Measurements from ENCODE around the gene DST.

DST gene

DNA sequence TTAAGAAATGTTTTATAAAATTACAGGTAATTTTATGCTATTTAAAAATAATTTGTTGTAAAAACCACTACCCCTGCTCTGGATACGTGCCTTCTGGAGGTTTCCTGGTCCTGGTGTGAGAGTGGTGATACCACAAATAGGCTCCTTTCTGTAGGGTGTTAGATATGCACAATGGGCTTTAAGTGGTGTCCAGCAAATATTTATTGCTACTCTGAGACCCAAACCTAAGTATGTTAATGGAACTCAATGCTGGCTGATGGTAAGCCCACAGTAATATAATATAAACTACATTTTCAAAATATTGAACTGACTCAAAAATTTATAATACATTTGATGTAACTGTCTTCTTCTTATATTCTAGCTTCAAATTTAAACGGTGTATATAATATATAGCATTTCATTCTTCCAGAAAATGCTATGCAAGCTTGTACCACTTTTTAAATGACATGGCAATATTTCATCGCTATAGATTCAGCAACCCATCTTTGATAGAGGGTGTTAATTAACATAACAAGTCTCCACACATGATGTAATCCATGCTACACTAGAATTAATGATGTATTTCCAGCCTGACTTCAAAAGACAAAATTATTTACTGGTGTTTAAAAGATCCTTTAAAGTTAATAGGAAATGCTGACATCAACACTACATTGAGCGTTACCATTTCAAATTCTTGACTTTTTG, 161.9 kb downstream of the DST start:
- H4K91ac ChIP-seq (ENCODE audit: low read depth, low read length) = no peak overlapping the region
- no peaks in the 10 kb centered on the region for H3K27me3 ChIP-seq (ENCODE audit: insufficient read depth, low read length)
- no CpG with 5 or more reads among the region's 4 CpGs for WGBS (ENCODE audit: extremely low coverage, insufficient coverage, insufficient read length)
- no peak overlapping the region for H3K4me2 ChIP-seq (ENCODE audit: low read length)
- H2BK120ac ChIP-seq (ENCODE audit: insufficient read depth, low read length, poor library complexity) = no peak overlapping the region
- no peak overlapping the region for H3K4ac ChIP-seq (ENCODE audit: low read depth, low read length)
- H3K9me3 ChIP-seq (ENCODE audit: insufficient read depth, low read depth, low read length) = no peaks in the 10 kb centered on the region
- no peaks in the 10 kb centered on the region for H3K79me2 ChIP-seq (ENCODE audit: control insufficient read depth, insufficient read depth, low read length, poor library complexity)
- H3K14ac ChIP-seq (ENCODE audit: low read length) = no peak overlapping the region
- H2BK12ac ChIP-seq (ENCODE audit: low read length) = no peak overlapping the region
- H3K36me3 ChIP-seq (ENCODE audit: control insufficient read depth in 1 of 2, insufficient read depth in 2 of 2, low read length in 2 of 2) = peaks cover 4 to 7% of the 10 kb centered on the region in 2 experiments
- H3K4me3 ChIP-seq (ENCODE audit: low read depth, low read length) = no peak overlapping the region
- no peak for DNase-seq
- H3K4me1 ChIP-seq (ENCODE audit: control insufficient read depth in 1 of 2, insufficient read depth in 2 of 2, low read length in 2 of 2) = peaks cover 2% of the 10 kb centered on the region in 2 experiments
- H3K18ac ChIP-seq (ENCODE audit: low read length) = no peak overlapping the region
- no peak overlapping the region for H4K12ac ChIP-seq (ENCODE audit: low read depth, low read length)
- H2BK5ac ChIP-seq (ENCODE audit: low read depth, low read length, poor library complexity) = peak overlapping the region; percentile 82
- no peak overlapping the region for H3K9ac ChIP-seq (ENCODE audit: low read length)
- no peak overlapping the region for H2AK5ac ChIP-seq (ENCODE audit: low read length)
- H2AFZ ChIP-seq (ENCODE audit: insufficient read depth, low read length, poor library complexity) = no peak overlapping the region
- H3K79me1 ChIP-seq (ENCODE audit: low read length) = peaks cover 4% of the 10 kb centered on the region
- no peak overlapping the region for H4K8ac ChIP-seq (ENCODE audit: low read depth, low read length)
- no peak overlapping the region for H3K23ac ChIP-seq (ENCODE audit: low read length)
- H3K27ac ChIP-seq (ENCODE audit: low read depth, low read length) = peak overlapping the region; percentile 14

GRCh38 chr6:56480246-56480645, 162.4 kb downstream of the DST start:
- H3K36me3 ChIP-seq (ENCODE audit: control insufficient read depth in 1 of 2, insufficient read depth in 2 of 2, low read length in 2 of 2) = peaks cover 7% of the 10 kb centered on the region in 2 experiments
- no peak overlapping the region for H4K91ac ChIP-seq (ENCODE audit: low read depth, low read length)
- H3K14ac ChIP-seq (ENCODE audit: low read length) = no peak overlapping the region
- H3K23ac ChIP-seq (ENCODE audit: low read length) = no peak overlapping the region
- no peak overlapping the region for H3K18ac ChIP-seq (ENCODE audit: low read length)
- H3K9ac ChIP-seq (ENCODE audit: low read length) = no peak overlapping the region
- H4K12ac ChIP-seq (ENCODE audit: low read depth, low read length) = no peak overlapping the region
- no peak overlapping the region for H2AFZ ChIP-seq (ENCODE audit: insufficient read depth, low read length, poor library complexity)
- H3K4me1 ChIP-seq (ENCODE audit: control insufficient read depth in 1 of 2, insufficient read depth in 2 of 2, low read length in 2 of 2) = peaks cover 2 to 4% of the 10 kb centered on the region in 2 experiments
- no peak overlapping the region for H2BK120ac ChIP-seq (ENCODE audit: insufficient read depth, low read length, poor library complexity)
- no peak overlapping the region for H4K8ac ChIP-seq (ENCODE audit: low read depth, low read length)
- H3K4ac ChIP-seq (ENCODE audit: low read depth, low read length) = no peak overlapping the region
- no peaks in the 10 kb centered on the region for H3K27me3 ChIP-seq (ENCODE audit: insufficient read depth, low read length)
- peaks cover 4% of the 10 kb centered on the region for H3K79me1 ChIP-seq (ENCODE audit: low read length)
- H3K27ac ChIP-seq (ENCODE audit: low read depth, low read length) = no peak overlapping the region
- no peaks in the 10 kb centered on the region for H3K9me3 ChIP-seq (ENCODE audit: insufficient read depth, low read depth, low read length)
- H3K4me3 ChIP-seq (ENCODE audit: low read depth, low read length) = no peak overlapping the region
- no peak overlapping the region for H2AK5ac ChIP-seq (ENCODE audit: low read length)
- H2BK12ac ChIP-seq (ENCODE audit: low read length) = no peak overlapping the region
- H3K79me2 ChIP-seq (ENCODE audit: control insufficient read depth, insufficient read depth, low read length, poor library complexity) = no peaks in the 10 kb centered on the region
- H2BK5ac ChIP-seq (ENCODE audit: low read depth, low read length, poor library complexity) = no peak overlapping the region
- peak; percentile 46 to 86 for DNase-seq
- no peak overlapping the region for H3K4me2 ChIP-seq (ENCODE audit: low read length)

GRCh38 chr6:56479381-56479780, 163.3 kb downstream of the DST start:
- peaks cover 2 to 4% of the 10 kb centered on the region in 2 experiments for H3K4me1 ChIP-seq (ENCODE audit: control insufficient read depth in 1 of 2, insufficient read depth in 2 of 2, low read length in 2 of 2)
- no peak overlapping the region for H3K4me3 ChIP-seq (ENCODE audit: low read depth, low read length)
- no peak overlapping the region for H3K27ac ChIP-seq (ENCODE audit: low read depth, low read length)
- no peak for DNase-seq
- H3K79me1 ChIP-seq (ENCODE audit: low read length) = peaks cover 4% of the 10 kb centered on the region
- no peaks in the 10 kb centered on the region for H3K27me3 ChIP-seq (ENCODE audit: insufficient read depth, low read length)
- peaks cover 7% of the 10 kb centered on the region in 2 experiments for H3K36me3 ChIP-seq (ENCODE audit: control insufficient read depth in 1 of 2, insufficient read depth in 2 of 2, low read length in 2 of 2)
- H3K4ac ChIP-seq (ENCODE audit: low read depth, low read length) = no peak overlapping the region
- no CpG with 5 or more reads among the region's 3 CpGs for WGBS (ENCODE audit: extremely low coverage, insufficient coverage, insufficient read length)
- H2BK120ac ChIP-seq (ENCODE audit: insufficient read depth, low read length, poor library complexity) = no peak overlapping the region
- no peak overlapping the region for H2BK12ac ChIP-seq (ENCODE audit: low read length)
- no peak overlapping the region for H4K8ac ChIP-seq (ENCODE audit: low read depth, low read length)
- no peak overlapping the region for H3K9ac ChIP-seq (ENCODE audit: low read length)
- no peak overlapping the region for H2AFZ ChIP-seq (ENCODE audit: insufficient read depth, low read length, poor library complexity)
- no peak overlapping the region for H3K14ac ChIP-seq (ENCODE audit: low read length)
- H2AK5ac ChIP-seq (ENCODE audit: low read length) = no peak overlapping the region
- H3K79me2 ChIP-seq (ENCODE audit: control insufficient read depth, insufficient read depth, low read length, poor library complexity) = no peaks in the 10 kb centered on the region
- H4K91ac ChIP-seq (ENCODE audit: low read depth, low read length) = no peak overlapping the region
- no peak overlapping the region for H3K23ac ChIP-seq (ENCODE audit: low read length)
- H3K4me2 ChIP-seq (ENCODE audit: low read length) = no peak overlapping the region
- H3K18ac ChIP-seq (ENCODE audit: low read length) = no peak overlapping the region
- no peak overlapping the region for H4K12ac ChIP-seq (ENCODE audit: low read depth, low read length)
- H3K9me3 ChIP-seq (ENCODE audit: insufficient read depth, low read depth, low read length) = no peaks in the 10 kb centered on the region
- no peak overlapping the region for H2BK5ac ChIP-seq (ENCODE audit: low read depth, low read length, poor library complexity)

GRCh38 chr6:56478202-56478601, 164.5 kb downstream of the DST start:
- H3K4me3 ChIP-seq (ENCODE audit: low read depth, low read length) = no peak overlapping the region
- no peak overlapping the region for H2BK120ac ChIP-seq (ENCODE audit: insufficient read depth, low read length, poor library complexity)
- H3K4ac ChIP-seq (ENCODE audit: low read depth, low read length) = no peak overlapping the region
- no peak overlapping the region for H3K27ac ChIP-seq (ENCODE audit: low read depth, low read length)
- WGBS (ENCODE audit: extremely low coverage, insufficient coverage, insufficient read length) = no CpG with 5 or more reads among the region's 1 CpG
- no peak overlapping the region for H4K8ac ChIP-seq (ENCODE audit: low read depth, low read length)
- H2BK12ac ChIP-seq (ENCODE audit: low read length) = no peak overlapping the region
- H3K9ac ChIP-seq (ENCODE audit: low read length) = no peak overlapping the region
- H3K18ac ChIP-seq (ENCODE audit: low read length) = no peak overlapping the region
- no peak overlapping the region for H3K4me2 ChIP-seq (ENCODE audit: low read length)
- no peak overlapping the region for H2BK5ac ChIP-seq (ENCODE audit: low read depth, low read length, poor library complexity)
- H2AK5ac ChIP-seq (ENCODE audit: low read length) = no peak overlapping the region
- peaks cover 7% of the 10 kb centered on the region in 2 experiments for H3K36me3 ChIP-seq (ENCODE audit: control insufficient read depth in 1 of 2, insufficient read depth in 2 of 2, low read length in 2 of 2)
- H3K27me3 ChIP-seq (ENCODE audit: insufficient read depth, low read length) = no peaks in the 10 kb centered on the region
- DNase-seq = no peak
- H3K23ac ChIP-seq (ENCODE audit: low read length) = no peak overlapping the region
- H2AFZ ChIP-seq (ENCODE audit: insufficient read depth, low read length, poor library complexity) = no peak overlapping the region
- no peaks in the 10 kb centered on the region for H3K9me3 ChIP-seq (ENCODE audit: insufficient read depth, low read depth, low read length)
- H4K12ac ChIP-seq (ENCODE audit: low read depth, low read length) = no peak overlapping the region
- H3K79me2 ChIP-seq (ENCODE audit: control insufficient read depth, insufficient read depth, low read length, poor library complexity) = no peaks in the 10 kb centered on the region
- H3K79me1 ChIP-seq (ENCODE audit: low read length) = peaks cover 4% of the 10 kb centered on the region
- H4K91ac ChIP-seq (ENCODE audit: low read depth, low read length) = no peak overlapping the region
- H3K14ac ChIP-seq (ENCODE audit: low read length) = no peak overlapping the region
- peaks cover 2 to 4% of the 10 kb centered on the region in 2 experiments for H3K4me1 ChIP-seq (ENCODE audit: control insufficient read depth in 1 of 2, insufficient read depth in 2 of 2, low read length in 2 of 2)
